ENCODE results near the gene RNF151.
"Not testable (repeated sequence)": the region's sequence is repeated elsewhere in the genome, so short reads cannot be mapped to it uniquely, and the experiment has no call there.

RNF151 gene

DNA sequence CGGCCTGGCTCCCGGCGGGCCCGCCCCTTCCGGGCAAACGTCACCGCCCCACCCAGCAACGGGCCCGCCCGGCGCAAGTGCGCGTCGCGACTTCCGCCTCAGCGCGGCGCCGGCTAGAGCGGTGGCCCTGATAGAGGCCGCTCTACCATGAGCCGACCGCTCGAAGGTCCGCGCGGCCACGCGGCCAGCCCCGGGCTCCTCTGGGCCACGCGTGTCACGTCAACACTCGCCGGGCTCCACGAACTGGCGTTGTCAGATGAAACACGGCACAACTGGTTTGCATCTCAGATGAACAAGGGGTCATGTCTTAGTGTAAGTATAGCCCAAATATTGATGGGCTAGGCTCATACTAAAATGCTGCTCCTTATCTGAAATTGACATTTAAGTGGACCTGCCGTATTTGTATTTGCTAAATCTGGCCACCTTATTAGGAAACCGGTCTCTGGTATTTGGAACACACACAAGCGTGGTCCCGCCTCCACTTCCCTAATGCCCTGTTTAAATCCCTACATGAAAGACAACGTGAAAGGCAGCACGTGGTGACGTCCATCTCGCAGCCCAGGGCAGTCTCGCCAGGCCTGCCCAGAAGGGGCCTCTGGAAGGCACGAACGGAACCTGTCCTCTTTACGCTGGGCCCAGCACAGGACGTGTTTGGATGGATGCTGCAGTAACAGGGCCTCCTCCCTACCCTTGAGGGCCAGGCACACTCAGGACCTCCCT, 43.3 kb downstream of the RNF151 start, which contains the start of gene ZNF598:
Gene ZNF598 (minus strand): TSS at position 31 of the 720 bp plus-strand sequence.
- no peak for DNase-seq

DNA sequence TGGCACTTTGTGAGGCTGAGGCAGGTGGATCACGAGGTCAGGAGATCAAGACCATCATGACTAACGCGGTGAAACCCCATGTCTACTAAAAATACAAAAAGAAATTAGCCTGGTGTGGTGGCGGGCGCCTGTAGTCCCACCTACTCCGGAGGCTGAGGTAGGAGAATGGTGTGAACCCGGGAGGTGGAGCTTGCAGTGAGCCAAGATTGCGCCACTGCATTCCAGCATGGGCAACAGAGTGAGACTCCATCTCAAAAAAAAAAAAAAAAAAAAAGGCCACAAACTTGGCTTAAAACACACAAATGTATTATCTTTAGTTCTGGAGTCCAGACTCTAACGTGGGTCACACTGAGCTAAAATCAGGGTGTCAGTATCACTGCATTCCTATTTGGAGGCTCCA, 45.1 kb downstream of the RNF151 start:
- not testable (repeated sequence) for DNase-seq

- DNase-seq: no peak
Observed at GRCh38 chr16:2013527-2013926, 46.9 kb downstream of the RNF151 start.

- no peak for DNase-seq
Observed at GRCh38 chr16:2015117-2015946, 48.7 kb downstream of the RNF151 start.

DNA sequence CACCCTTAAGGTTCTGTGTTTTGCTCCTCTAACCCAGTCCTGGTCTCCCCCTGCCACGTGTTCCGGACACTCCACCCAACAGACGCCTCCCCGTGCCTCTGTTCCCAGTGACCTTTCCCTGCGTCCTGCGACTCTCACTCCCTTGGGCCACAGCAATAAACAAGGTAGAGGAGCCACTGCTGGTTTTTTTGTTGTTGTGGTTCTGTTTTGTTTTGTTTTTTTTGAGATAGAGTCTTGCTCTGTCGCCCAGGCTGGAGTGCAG, 49.2 kb downstream of the RNF151 start:
- DNase-seq: no peak

- no peak for DNase-seq
Observed at GRCh38 chr16:2016407-2016922, 49.8 kb downstream of the RNF151 start.
